HG02610 (cell line): ENCODE results near the gene SYT7.

Source experiments
- ATAC-seq: cut with Tn5 transposase; IDR thresholded peaks from one replicate; pipeline ENCODE4 v1.9.1; 2021; ENCODE audit warnings: mild to moderate bottlenecking, moderate library complexity; ENCODE audit not compliant: unreplicated experiment

Gene SYT7

GRCh38 chr11:61503135-61503770 is 77.6 kb downstream of the SYT7 start:
- ATAC-seq: no peak

DNA sequence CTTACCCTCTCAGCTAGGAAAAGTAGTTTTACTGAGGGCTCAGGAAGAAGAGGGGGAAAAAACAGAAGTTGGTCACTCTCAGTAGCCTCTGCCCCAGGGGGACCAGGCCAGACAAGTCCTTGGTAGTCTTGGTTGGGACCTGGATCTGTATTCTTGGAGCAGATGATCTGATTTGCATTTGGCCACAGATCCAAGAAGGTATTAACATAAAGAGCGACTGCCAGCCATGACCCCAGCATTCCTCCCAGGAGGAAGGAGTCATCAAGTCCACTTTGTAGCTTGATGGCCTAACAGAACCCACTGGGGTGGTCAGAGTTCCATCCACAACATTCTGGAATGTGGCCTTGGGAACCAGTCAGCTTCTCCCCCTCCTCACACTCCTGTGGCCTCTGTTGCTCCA is 78.4 kb downstream of the SYT7 start:
- no peak for ATAC-seq

GRCh38 chr11:61499816-61500491 is 80.9 kb downstream of the SYT7 start:
- no peak for ATAC-seq

DNA sequence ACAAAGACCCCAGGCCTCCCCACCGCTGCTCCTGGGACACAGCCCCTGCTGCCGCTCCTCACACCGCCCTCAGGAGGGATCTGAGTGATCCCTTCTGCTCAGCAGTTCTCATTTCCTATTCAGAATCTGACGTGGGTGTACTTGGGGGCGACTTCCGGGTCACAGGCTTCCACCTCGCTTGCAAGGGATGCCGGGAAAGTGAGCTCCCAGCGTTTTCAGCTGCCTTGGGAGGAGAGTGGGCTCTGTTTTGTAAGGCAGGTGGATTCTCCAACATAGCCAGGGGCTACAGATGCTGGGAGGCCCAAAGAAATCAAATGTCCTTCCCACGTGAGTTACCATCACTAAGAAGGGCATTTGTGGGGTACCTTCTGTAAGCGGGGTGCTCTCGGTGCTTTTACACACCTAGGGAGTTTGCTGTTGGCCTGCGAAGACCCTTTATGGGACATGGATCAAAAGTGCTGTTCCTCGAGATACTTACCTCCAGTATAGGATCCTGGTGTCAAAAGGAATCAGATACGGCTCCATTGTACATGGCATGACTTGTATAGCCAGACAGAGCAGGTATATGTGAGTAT is 82.0 kb downstream of the SYT7 start:
- no peak for ATAC-seq

GRCh38 chr11:61497876-61498275 is 83.0 kb downstream of the SYT7 start:
- no peak for ATAC-seq

DNA sequence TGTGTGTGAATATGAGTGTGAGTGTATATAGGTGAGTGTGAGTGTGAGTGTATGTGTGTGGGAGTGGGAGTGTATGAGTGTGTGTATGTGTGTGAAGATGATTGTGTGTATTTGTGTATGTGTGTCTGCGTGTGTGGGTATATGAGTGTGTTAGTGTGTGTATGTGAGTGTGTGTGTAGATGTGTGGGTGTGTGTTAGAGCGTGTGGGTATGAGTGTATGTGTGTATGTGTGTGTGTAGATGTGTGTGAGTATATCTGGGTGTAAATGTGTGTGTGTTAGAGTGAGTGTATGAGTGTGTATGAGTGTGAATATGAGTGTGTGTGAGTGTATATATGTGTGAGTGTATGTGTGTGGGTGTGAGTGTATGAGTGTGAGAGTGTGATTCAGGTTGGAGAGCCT is 83.4 kb downstream of the SYT7 start:
- no peak for ATAC-seq

- no peak for ATAC-seq
Measured at GRCh38 chr11:61496602-61497400, 84.1 kb downstream of the SYT7 start.

GRCh38 chr11:61495801-61496601 is 84.9 kb downstream of the SYT7 start:
- ATAC-seq: no peak

DNA sequence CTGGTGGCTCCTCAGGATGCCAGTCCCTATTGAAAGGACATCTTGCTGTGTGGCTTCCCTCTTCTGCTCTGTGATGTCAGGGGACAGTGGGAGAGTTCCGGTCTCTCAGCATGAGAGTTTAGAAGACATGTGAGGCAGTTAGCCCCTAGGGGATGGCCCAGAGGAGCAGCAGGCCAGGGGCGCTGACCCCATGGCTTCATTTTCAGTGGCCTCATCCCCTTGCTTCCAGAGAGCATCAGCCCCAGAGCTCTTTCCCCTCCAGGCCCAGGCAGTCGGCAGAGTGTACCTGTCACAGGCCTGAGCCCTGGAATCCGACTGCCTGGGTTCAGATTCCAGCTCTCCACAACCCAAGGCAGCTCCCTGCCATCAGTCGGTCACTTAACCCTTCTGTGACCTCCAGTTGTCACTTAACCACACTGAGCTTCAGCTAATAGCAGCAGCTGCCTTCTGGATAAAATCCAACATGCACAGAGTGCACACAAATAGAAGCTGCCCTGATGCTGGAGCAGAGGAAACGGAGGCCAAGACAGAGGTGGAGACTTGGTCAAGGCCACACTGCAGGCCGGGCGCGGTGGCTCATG is 86.4 kb downstream of the SYT7 start:
- ATAC-seq: no peak

- ATAC-seq: no peak
Measured at GRCh38 chr11:61491736-61492395, 89.0 kb downstream of the SYT7 start.

DNA sequence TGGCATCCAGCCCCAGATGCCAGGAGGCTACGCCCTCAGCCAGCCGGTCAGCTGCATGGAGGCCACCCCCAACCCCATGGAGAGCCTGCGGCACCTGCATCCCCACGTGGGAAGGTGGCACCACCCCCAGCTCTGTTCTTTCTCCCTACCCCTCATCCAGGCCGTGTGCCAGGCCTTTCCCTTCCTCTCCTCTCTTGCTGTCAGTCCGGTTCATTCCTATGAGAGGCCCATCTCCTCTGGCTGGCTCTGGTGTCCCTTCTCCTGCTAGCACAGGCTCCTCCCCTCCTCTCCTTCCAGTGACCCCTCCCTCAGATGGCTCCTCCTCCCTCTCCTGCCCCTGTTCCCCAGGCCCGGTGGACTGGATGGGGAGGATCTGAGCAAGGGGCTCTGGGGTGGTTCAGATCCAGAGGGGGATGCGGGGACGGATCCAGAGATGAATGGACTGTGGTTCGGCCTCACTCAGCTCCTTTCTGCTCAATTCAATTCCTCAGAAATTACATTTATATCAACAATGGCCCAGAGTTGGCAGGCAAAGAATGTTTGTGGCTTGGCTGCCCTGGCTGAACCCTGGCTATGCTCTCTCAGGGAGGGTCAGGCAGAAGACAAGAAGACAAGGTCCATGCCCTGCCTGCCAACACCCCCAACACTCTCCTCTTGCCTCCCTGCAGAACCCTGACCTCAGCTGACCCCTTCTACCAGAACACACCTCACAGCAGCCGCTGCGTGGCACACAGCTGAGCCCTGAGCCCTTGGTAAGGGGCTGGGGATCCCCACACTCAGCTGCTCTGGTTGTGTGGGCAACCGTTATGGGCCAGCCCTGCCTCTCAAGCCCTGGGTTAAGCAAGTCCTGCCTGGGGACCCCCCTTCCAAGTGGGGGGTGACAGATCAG is 90.8 kb downstream of the SYT7 start:
- ATAC-seq: no peak

GRCh38 chr11:61488651-61489291 is 92.1 kb downstream of the SYT7 start:
- no peak for ATAC-seq

DNA sequence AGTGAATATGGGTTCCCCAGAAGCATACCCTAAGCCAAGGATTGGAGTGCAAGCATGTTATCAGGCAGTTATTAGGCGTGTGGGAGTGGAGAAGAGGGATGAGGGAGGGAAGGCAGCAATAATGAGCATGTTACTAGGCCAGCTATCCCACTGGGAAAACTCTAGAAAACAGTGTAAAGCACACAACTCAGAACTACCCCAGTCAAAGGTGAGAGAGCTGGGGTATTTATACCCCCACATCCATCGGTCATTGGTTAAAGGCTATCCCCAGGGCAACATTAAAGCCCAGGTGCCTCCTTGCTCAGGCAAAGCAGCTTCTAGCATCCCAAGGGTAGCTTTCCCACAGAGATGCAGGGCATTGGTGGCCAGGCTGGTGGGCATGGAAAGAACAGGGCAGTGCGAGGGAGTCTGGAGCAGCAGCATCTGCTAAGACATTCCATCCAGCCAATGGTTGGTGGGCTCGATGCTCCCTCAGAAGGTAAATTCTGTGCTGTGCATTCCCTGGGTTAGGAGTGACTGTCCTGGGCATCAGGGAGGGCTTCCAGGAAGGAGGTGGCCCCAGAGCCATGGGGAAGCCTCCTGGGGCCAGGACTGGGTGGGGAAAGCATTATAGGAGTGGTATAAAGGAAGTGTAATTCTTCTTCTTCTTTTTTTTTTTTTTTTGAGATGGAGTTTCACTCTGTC is 93.4 kb downstream of the SYT7 start:
- no peak for ATAC-seq

GRCh38 chr11:61486779-61487178 is 94.1 kb downstream of the SYT7 start:
- no peak for ATAC-seq

DNA sequence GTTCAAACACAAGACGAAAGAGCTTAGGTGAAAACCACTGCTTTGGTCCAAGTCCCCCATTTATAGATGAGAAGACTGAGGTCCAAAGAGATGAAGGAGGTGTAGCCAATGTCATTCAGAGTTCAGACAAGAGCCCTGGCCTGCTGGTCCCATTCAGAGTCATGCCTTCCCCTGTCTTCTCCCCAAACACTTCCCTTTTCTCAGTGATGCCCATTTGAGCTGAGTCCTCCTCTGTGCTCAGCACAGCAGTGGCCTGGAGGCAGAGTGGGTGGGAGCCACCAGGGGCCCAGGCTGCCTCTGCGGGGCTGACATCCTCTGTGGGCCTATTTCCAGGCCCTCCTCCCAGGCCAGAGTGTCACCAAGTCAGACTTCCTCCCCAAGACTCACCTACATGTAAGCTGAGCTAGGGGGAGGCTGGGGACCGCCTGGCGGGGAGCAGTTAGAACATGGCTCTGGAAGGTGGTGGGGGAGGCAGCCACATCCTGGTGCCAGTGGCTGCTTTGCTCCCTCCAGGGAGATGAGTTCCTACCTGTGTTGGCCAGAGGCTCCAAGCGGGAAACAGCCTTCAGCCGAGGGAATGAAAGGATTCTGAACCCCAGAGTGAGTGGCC is 94.8 kb downstream of the SYT7 start:
- ATAC-seq: no peak

GRCh38 chr11:61485080-61485479 is 95.8 kb downstream of the SYT7 start:
- ATAC-seq: no peak

DNA sequence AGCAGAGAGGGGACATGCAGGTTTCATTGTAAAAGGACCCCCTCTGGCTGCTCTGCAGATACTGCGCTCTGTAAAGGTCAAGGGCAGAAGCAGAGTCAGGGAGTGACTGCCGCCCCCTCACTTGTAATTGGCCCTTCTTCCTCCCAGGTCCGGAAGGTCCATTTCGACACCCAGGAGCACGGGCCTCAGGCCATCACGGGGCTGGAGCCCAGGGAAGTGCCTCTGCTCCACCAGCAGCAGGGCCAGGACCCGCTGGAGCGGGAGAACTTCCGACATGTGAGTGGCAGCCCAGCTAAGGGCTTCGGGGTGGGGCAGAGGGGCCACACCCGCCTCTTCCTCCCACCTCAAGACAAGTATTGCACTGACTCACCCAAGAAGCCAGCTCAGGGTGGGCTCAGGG is 96.3 kb downstream of the SYT7 start:
- no peak for ATAC-seq

DNA sequence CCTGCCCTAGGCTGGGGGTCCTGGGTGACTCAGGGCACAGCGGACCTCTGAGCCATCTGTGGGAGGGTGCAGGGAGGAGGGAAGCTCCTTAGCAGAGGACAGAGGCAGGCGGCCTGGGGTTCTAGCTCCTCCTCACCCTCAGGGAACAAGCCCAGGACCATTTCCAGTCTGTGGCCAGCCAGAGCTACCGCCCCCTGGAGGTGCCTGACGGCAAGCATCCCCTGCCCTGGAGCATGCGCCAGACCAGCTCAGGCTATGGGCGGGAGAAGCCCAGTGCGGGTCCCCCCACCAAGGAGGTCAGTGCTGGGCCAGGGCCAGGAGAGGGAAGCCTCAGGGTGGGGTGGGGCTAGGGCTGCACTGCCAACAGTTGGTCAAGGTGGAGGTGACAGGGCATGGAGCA is 98.4 kb downstream of the SYT7 start:
- no peak for ATAC-seq
